RKO (cell line): Measurements from ENCODE around the gene TEX38.
"Not testable (repeated sequence)": the region's sequence is repeated elsewhere in the genome, so short reads cannot be mapped to it uniquely, and the experiment has no call there.

Experiments used
- DNase-seq: peaks from one replicate; pipeline ENCODE4 v3.0.0-alpha.2; 2016; ENCODE audit warnings: low spot score

TEX38 gene

GRCh38 chr1:46687921-46688509 lies 16.4 kb downstream of the TEX38 start:
- no peak for DNase-seq

- DNase-seq, result no peak
Measured at GRCh38 chr1:46689356-46689755, 17.7 kb downstream of the TEX38 start.

- no peak for DNase-seq
Measured at GRCh38 chr1:46689897-46690296, 18.2 kb downstream of the TEX38 start.

- DNase-seq, result no peak
Measured at GRCh38 chr1:46690931-46691421, 19.3 kb downstream of the TEX38 start.

GRCh38 chr1:46691997-46692790 lies 20.5 kb downstream of the TEX38 start:
- DNase-seq, result no peak

- DNase-seq, result no peak
Measured at GRCh38 chr1:46692811-46693770, 21.4 kb downstream of the TEX38 start.

- not testable (repeated sequence) for DNase-seq
Measured at GRCh38 chr1:46694676-46695075, 23.0 kb downstream of the TEX38 start.

- DNase-seq, result no peak
Measured at GRCh38 chr1:46697053-46697452, 25.4 kb downstream of the TEX38 start.

- DNase-seq, result no peak
Measured at GRCh38 chr1:46699666-46700065, 28.0 kb downstream of the TEX38 start.

GRCh38 chr1:46703927-46704641 lies 32.4 kb downstream of the TEX38 start:
- no peak for DNase-seq

- DNase-seq, result no peak
Measured at GRCh38 chr1:46705408-46705807, 33.8 kb downstream of the TEX38 start.

- no peak for DNase-seq
Measured at GRCh38 chr1:46708121-46708520, 36.5 kb downstream of the TEX38 start.

GRCh38 chr1:46714976-46715375 lies 43.3 kb downstream of the TEX38 start:
- no peak for DNase-seq

- DNase-seq, result peak; percentile 42
Measured at GRCh38 chr1:46717654-46718053, 46.0 kb downstream of the TEX38 start.

- peak; percentile 32 for DNase-seq
Measured at GRCh38 chr1:46718340-46718726, 46.7 kb downstream of the TEX38 start.

GRCh38 chr1:46718727-46719622 lies 47.3 kb downstream of the TEX38 start, which contains the start of gene EFCAB14:
Gene EFCAB14, minus strand, starts transcription at chr1:46719114. Its CDS starts 1,027 bp downstream, at chr1:46718087.
- DNase-seq, result peak; percentile 92

GRCh38 chr1:46719689-46720088 lies 48.0 kb downstream of the TEX38 start:
- peak; percentile 43 for DNase-seq

GRCh38 chr1:46720319-46720718 lies 48.7 kb downstream of the TEX38 start:
- DNase-seq, result not testable (repeated sequence)

GRCh38 chr1:46721204-46721603 lies 49.5 kb downstream of the TEX38 start:
- DNase-seq, result no peak

- DNase-seq, result no peak
Measured at GRCh38 chr1:46721686-46722205, 50.1 kb downstream of the TEX38 start.
